NCI-H2171 treated with DMSO at 0.1 percent for 48 hours (cell line): ENCODE measurements around the gene SPOCK1.
"Not testable (repeated sequence)": the region's sequence is repeated elsewhere in the genome, so short reads cannot be mapped to it uniquely, and the experiment has no call there.

Experiments
- DNase-seq: peaks from one replicate; lab custom pipeline; 2025; lab: John Stamatoyannopoulos, UW

SPOCK1 gene

GRCh38 chr5:137498736-137499505, at the start of gene SPOCK1:
SPOCK1 (minus strand) TSS chr5:137499326.
- DNase-seq = peak; percentile 52

- no peak for DNase-seq
These were observed 46.8 kb upstream of the SPOCK1 start for GRCh38 chr5:137545956-137546355.

GRCh38 chr5:137535449-137535848, 36.3 kb upstream of the SPOCK1 start:
- not testable (repeated sequence) for DNase-seq

- DNase-seq = no peak
These were observed 34.8 kb upstream of the SPOCK1 start for GRCh38 chr5:137533963-137534362.

- no peak for DNase-seq
These were observed 32.1 kb upstream of the SPOCK1 start for GRCh38 chr5:137531266-137531665.

GRCh38 chr5:137521246-137521645, 22.1 kb upstream of the SPOCK1 start:
- no peak for DNase-seq

- DNase-seq = no peak
These were observed 17.8 kb upstream of the SPOCK1 start for GRCh38 chr5:137516961-137517360.

- no peak for DNase-seq
These were observed 17.2 kb upstream of the SPOCK1 start for GRCh38 chr5:137516251-137516797.

- DNase-seq = no peak
These were observed 16.1 kb upstream of the SPOCK1 start for GRCh38 chr5:137515238-137515637.

- DNase-seq = no peak
These were observed 11.5 kb upstream of the SPOCK1 start for GRCh38 chr5:137510671-137511070.

GRCh38 chr5:137507150-137507549, 8.0 kb upstream of the SPOCK1 start:
- no peak for DNase-seq

GRCh38 chr5:137506296-137506695, 7.2 kb upstream of the SPOCK1 start:
- DNase-seq = no peak

GRCh38 chr5:137504916-137505315, 5.8 kb upstream of the SPOCK1 start:
- DNase-seq = no peak

- DNase-seq = no peak
These were observed 4.3 kb upstream of the SPOCK1 start for GRCh38 chr5:137503456-137503855.

GRCh38 chr5:137502632-137503031, 3.5 kb upstream of the SPOCK1 start:
- no peak for DNase-seq

- no peak for DNase-seq
These were observed 2.8 kb upstream of the SPOCK1 start for GRCh38 chr5:137501846-137502406.

GRCh38 chr5:137501226-137501625, 2.1 kb upstream of the SPOCK1 start:
- no peak for DNase-seq

- DNase-seq = no peak
These were observed 1.6 kb upstream of the SPOCK1 start for GRCh38 chr5:137500615-137501225.

- not testable (repeated sequence) for DNase-seq
These were observed 351 bp upstream of the SPOCK1 start for GRCh38 chr5:137499506-137499847.

GRCh38 chr5:137498301-137498735, 808 bp downstream of the SPOCK1 start:
- no peak for DNase-seq

GRCh38 chr5:137497396-137498290, 1.5 kb downstream of the SPOCK1 start:
- peak; percentile 74 for DNase-seq

- DNase-seq = peak; percentile 15
These were observed 2.2 kb downstream of the SPOCK1 start for GRCh38 chr5:137496919-137497318.
